Lung (tissue), 13 donors: ENCODE measurements around the gene RAB34. TPM values are rescaled to one million over a fixed set of nuclear protein-coding genes. Genes with fewer than 3 reads are reported as not detected.

ENCODE experiments used
- ATAC-seq: fragments of 200-7000 bp; cut with Tn5 transposase; one replicate; pipeline ENCODE4 v1.9.1; 2020; ENCODE audit warnings: moderate number of reproducible peaks; ENCODE audit not compliant: insufficient read depth, low FRiP score
- DNase-seq, 3 donors: peaks; one replicate each; pipeline ENCODE4 v3.0.0-alpha.2; 2013 to 2017
- H3K27ac ChIP-seq, 2 donors: one replicate each; pipeline ENCODE4 v1.5.1; 2013; ENCODE audit warnings: mild to moderate bottlenecking in 2 of 2, moderate library complexity in 2 of 2, control low read depth in 1 of 2, inconsistent platforms in 1 of 2, low read depth in 1 of 2, low read length in 1 of 2
- H3K27me3 ChIP-seq, 3 donors: one replicate each; pipeline ENCODE4 v1.5.1; 2013; ENCODE audit warnings: low read length in 2 of 3; ENCODE audit not compliant: control insufficient read depth in 3 of 3, insufficient read depth in 3 of 3
- H3K36me3 ChIP-seq, 4 donors: one replicate each; pipeline ENCODE4 v1.5.1; 2013; ENCODE audit warnings: low read length in 4 of 4, mild to moderate bottlenecking in 1 of 4, moderate library complexity in 1 of 4; ENCODE audit not compliant: control insufficient read depth in 4 of 4, insufficient read depth in 4 of 4
- H3K4me1 ChIP-seq, 5 donors: one replicate each; pipeline ENCODE4 v1.5.1; 2013; ENCODE audit warnings: low read length in 5 of 5, mild to moderate bottlenecking in 2 of 5, moderate library complexity in 1 of 5; ENCODE audit not compliant: control insufficient read depth in 5 of 5, insufficient read depth in 5 of 5
- H3K4me3 ChIP-seq: one replicate; pipeline ENCODE4 v1.5.1; 2013; ENCODE audit warnings: mild to moderate bottlenecking, control low read depth, moderate library complexity
- H3K9ac ChIP-seq, 2 donors: one replicate each; pipeline ENCODE4 v1.5.1; 2013; ENCODE audit warnings: low read length in 2 of 2, control low read depth in 1 of 2; ENCODE audit not compliant: insufficient read depth in 1 of 2
- H3K9me3 ChIP-seq, 4 donors: one replicate each; pipeline ENCODE4 v1.5.1; 2013; ENCODE audit warnings: low read length in 3 of 4, mild to moderate bottlenecking in 1 of 4, moderate library complexity in 1 of 4; ENCODE audit not compliant: control insufficient read depth in 4 of 4, insufficient read depth in 3 of 4
- CTCF ChIP-seq: IDR thresholded peaks from 2 replicates; pipeline ENCODE4 v1.5.1; 2012; ENCODE audit warnings: mild to moderate bottlenecking; ENCODE audit errors: control extremely low read depth, extremely low read depth
- WGBS, 2 donors: extraction: QIAGEN DNeasy Blood & Tissue Kit; methylation state at CpG; one replicate each; pipeline ENCODE4 v1.1.7; 2013; 5-methylcytosine and 5-hydroxymethylcytosine counted together
- polyA plus RNA-seq, 2 donors: library from polyadenylated mRNA; stranded (reverse); fragments of 200-250 nt; gene quantifications; one replicate each; pipeline ENCODE4 v1.2.1, GENCODE V29; 2013
- small RNA-seq: library from RNA; depleted of rRNA; stranded (forward); fragments of <200 nt; gene quantifications from one replicate; pipeline ENCODE3, GENCODE V24; 2014; ENCODE audit warnings: low replicate concordance
- total RNA-seq, 2 donors: library from RNA; depleted of rRNA in 1 of 2; stranded (reverse); fragments of >200 nt in 1 of 2; gene quantifications; one replicate each; pipeline ENCODE4 v1.2.1, GENCODE V29; 2014 to 2021
- donor health status: control.
- donor health status: control.
- donor health status: Bipolar disorder and iron deficiency.
- donor health status: healthy.
- donor health status: DM: yes; HTN: yes; CAD: no.

The RAB34 gene
- total and polyA plus RNA-seq, 4 donors = 77.8 to 103 (median 97.2) TPM

DNA sequence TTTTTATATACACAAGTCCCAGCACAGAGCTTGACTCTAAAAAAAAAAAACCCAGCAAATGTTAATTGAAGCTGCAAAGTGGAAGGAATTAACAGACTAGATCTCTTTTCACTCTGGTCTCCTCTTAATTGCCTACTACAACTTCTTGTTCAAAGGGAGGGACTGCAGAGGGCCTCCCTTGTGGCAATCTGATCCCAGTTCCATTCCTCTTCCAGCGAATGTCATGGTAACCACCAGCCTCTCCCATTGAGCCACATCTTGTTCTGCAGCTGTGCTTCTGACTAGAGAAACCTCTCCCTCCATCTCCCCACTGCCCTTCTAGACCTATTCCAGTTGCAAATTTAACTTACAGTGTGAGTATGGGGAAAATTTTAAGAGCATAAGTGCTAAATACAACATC, 49.8 kb downstream of the RAB34 start:
- TF ChIP-seq CTCF = no peak
- DNase-seq (no peak), ATAC-seq (no peak)
- peaks cover 11 to 39% (median 19%) of the 10 kb centered on the region in 4 donors for H3K36me3 ChIP-seq
- no peak overlapping the region for H3K9ac ChIP-seq
- no peaks in the 10 kb centered on the region for H3K9me3 ChIP-seq
- H3K27ac ChIP-seq = no peak overlapping the region
- no peak overlapping the region for H3K4me3 ChIP-seq
- H3K27me3 ChIP-seq = no peaks in the 10 kb centered on the region
- WGBS, 2 donors = 86 to 100% methylated on average over 1 of the region's 1 CpG
- H3K4me1 ChIP-seq = peaks cover 0 to 12% (median 6%) of the 10 kb centered on the region in 5 donors

- 59 to 75% methylated on average over 2 of the region's 2 CpGs for whole genome bisulfite sequencing, 2 donors
- H3K4me3 ChIP-seq = no peak overlapping the region
- H3K9me3 ChIP-seq = no peaks in the 10 kb centered on the region
- no peak overlapping the region for H3K27ac ChIP-seq
- ATAC-seq = no peak
- H3K36me3 ChIP-seq = peaks cover 3 to 25% (median 12%) of the 10 kb centered on the region in 4 donors
- no peak for DNase-seq
- peaks cover 0 to 18% (median 6%) of the 10 kb centered on the region in 5 donors for H3K4me1 ChIP-seq
- H3K9ac ChIP-seq = no peak overlapping the region
- no peaks in the 10 kb centered on the region for H3K27me3 ChIP-seq
- TF ChIP-seq CTCF = no peak
These were observed 51.7 kb downstream of the RAB34 start for GRCh38 chr17:28665994-28666393.

Small RNA genes lying within 50 kb of the gene (small RNA-seq; reads per million reads assigned to genes)
- gene SNORD42A = not detected
- gene SNORD42B = not detected
- gene SNORD4A = not detected
- not detected for gene SNORD4B

Other genes starting within 250 kb of the RAB34 start
- under 1 TPM in 1 of 2 donors, not detected in 1; 0.15 TPM for gene SLC13A2, start 244.2 kb downstream of the RAB34 start, total RNA-seq
- under 1 TPM; 0.02 to 0.06 TPM for gene SLC13A2, start 244.2 kb downstream of the RAB34 start, polyA plus RNA-seq
- gene FOXN1, start 211.5 kb downstream of the RAB34 start, total RNA-seq = under 1 TPM in 1 of 2 donors, not detected in 1; 0.25 TPM
- under 1 TPM; 0.13 to 0.18 TPM for gene FOXN1, start 211.5 kb downstream of the RAB34 start, polyA plus RNA-seq
- 10 to 100 TPM; 29.2 to 34.2 TPM for gene UNC119, start 165.2 kb downstream of the RAB34 start, total RNA-seq
- gene UNC119, start 165.2 kb downstream of the RAB34 start, polyA plus RNA-seq = 10 to 100 TPM; 19.0 to 40.0 TPM
- 10 to 100 TPM; 43.2 to 71.3 TPM for gene PIGS, start 146.3 kb downstream of the RAB34 start, total RNA-seq
- 10 to 100 TPM in 1 of 2 donors, 1 to 10 TPM in 1; 10.0 to 71.9 TPM for gene PIGS, start 146.3 kb downstream of the RAB34 start, polyA plus RNA-seq
- 10 to 100 TPM; 21.0 to 40.3 TPM for gene ALDOC, start 141.0 kb downstream of the RAB34 start, total RNA-seq
- 10 to 100 TPM; 15.5 to 52.5 TPM for gene ALDOC, start 141.0 kb downstream of the RAB34 start, polyA plus RNA-seq
- 10 to 100 TPM; 10.5 to 15.0 TPM for gene SPAG5, start 118.8 kb downstream of the RAB34 start, total RNA-seq
- gene SPAG5, start 118.8 kb downstream of the RAB34 start, polyA plus RNA-seq = 1 to 10 TPM; 6.3 to 9.9 TPM
- 10 to 100 TPM; 12.2 to 14.3 TPM for gene RSKR, start 103.7 kb downstream of the RAB34 start, total RNA-seq
- gene RSKR, start 103.7 kb downstream of the RAB34 start, polyA plus RNA-seq = 1 to 10 TPM; 3.9 to 5.5 TPM
- 100 to 1,000 TPM in 1 of 2 donors, 10 to 100 TPM in 1; 81.3 to 147 TPM for gene BLTP2, start 72.7 kb downstream of the RAB34 start, total RNA-seq
- 10 to 100 TPM; 23.4 to 46.4 TPM for gene BLTP2, start 72.7 kb downstream of the RAB34 start, polyA plus RNA-seq
- 10 to 100 TPM; 45.1 to 51.9 TPM for gene SDF2, start 56.0 kb downstream of the RAB34 start, total RNA-seq
- gene SDF2, start 56.0 kb downstream of the RAB34 start, polyA plus RNA-seq = 10 to 100 TPM; 36.5 to 73.3 TPM
- gene SUPT6H, start 55.7 kb downstream of the RAB34 start, total RNA-seq = 10 to 100 TPM; 64.8 to 96.4 TPM
- 10 to 100 TPM; 27.5 to 32.4 TPM for gene SUPT6H, start 55.7 kb downstream of the RAB34 start, polyA plus RNA-seq
- gene PROCA1, start 6.0 kb downstream of the RAB34 start, total RNA-seq = 1 to 10 TPM; 2.1 to 3.7 TPM
- gene PROCA1, start 6.0 kb downstream of the RAB34 start, polyA plus RNA-seq = 1 to 10 TPM; 1.2 to 3.4 TPM
- 1,000 to 10,000 TPM in 1 of 2 donors, 100 to 1,000 TPM in 1; 528 to 1,109 TPM for gene RPL23A, start 2.1 kb upstream of the RAB34 start, total RNA-seq
- 1,000 to 10,000 TPM in 1 of 2 donors, 100 to 1,000 TPM in 1; 955 to 1,200 TPM for gene RPL23A, start 2.1 kb upstream of the RAB34 start, polyA plus RNA-seq
- gene TLCD1, start 8.4 kb upstream of the RAB34 start, total RNA-seq = 10 to 100 TPM in 1 of 2 donors, 1 to 10 TPM in 1; 3.8 to 32.0 TPM
- gene TLCD1, start 8.4 kb upstream of the RAB34 start, polyA plus RNA-seq = 10 to 100 TPM; 25.4 to 42.0 TPM
- gene NEK8, start 10.9 kb upstream of the RAB34 start, total RNA-seq = 10 to 100 TPM in 1 of 2 donors, 1 to 10 TPM in 1; 5.7 to 14.7 TPM
- 1 to 10 TPM; 5.1 to 9.2 TPM for gene NEK8, start 10.9 kb upstream of the RAB34 start, polyA plus RNA-seq
- gene TRAF4, start 26.1 kb upstream of the RAB34 start, total RNA-seq = 10 to 100 TPM; 35.7 to 92.4 TPM
- gene TRAF4, start 26.1 kb upstream of the RAB34 start, polyA plus RNA-seq = 10 to 100 TPM; 51.9 to 56.3 TPM
- 10 to 100 TPM in 1 of 2 donors, 1 to 10 TPM in 1; 8.3 to 17.7 TPM for gene FAM222B, start 124.9 kb upstream of the RAB34 start, total RNA-seq
- 1 to 10 TPM; 8.8 to 9.5 TPM for gene FAM222B, start 124.9 kb upstream of the RAB34 start, polyA plus RNA-seq
- 10 to 100 TPM; 28.4 to 39.3 TPM for gene ERAL1, start 137.1 kb upstream of the RAB34 start, total RNA-seq
- 10 to 100 TPM; 36.8 to 37.0 TPM for gene ERAL1, start 137.1 kb upstream of the RAB34 start, polyA plus RNA-seq
- gene FLOT2, start 179.9 kb upstream of the RAB34 start, total RNA-seq = 100 to 1,000 TPM in 1 of 2 donors, 10 to 100 TPM in 1; 46.2 to 168 TPM
- gene FLOT2, start 179.9 kb upstream of the RAB34 start, polyA plus RNA-seq = 100 to 1,000 TPM in 1 of 2 donors, 10 to 100 TPM in 1; 73.6 to 226 TPM
- 10 to 100 TPM; 10.5 to 14.2 TPM for gene DHRS13, start 185.2 kb upstream of the RAB34 start, total RNA-seq
- 10 to 100 TPM; 20.6 to 29.9 TPM for gene DHRS13, start 185.2 kb upstream of the RAB34 start, polyA plus RNA-seq
- gene PHF12, start 233.7 kb upstream of the RAB34 start, total RNA-seq = 10 to 100 TPM; 51.5 to 59.1 TPM
- 10 to 100 TPM; 12.6 to 23.1 TPM for gene PHF12, start 233.7 kb upstream of the RAB34 start, polyA plus RNA-seq